Spleen (tissue), 11 donors: ENCODE measurements around the gene DOCK10. TPM values are rescaled to one million over a fixed set of nuclear protein-coding genes. Genes with fewer than 3 reads are reported as not detected.

Experiments used
- DNase-seq: peaks from one replicate; pipeline ENCODE4 v3.0.0-alpha.2; 2020
- H3K27ac ChIP-seq, 8 donors: fragments of 200-600 bp; sonication (generic) in 7 of 8; 1 replicate in 4 of 8; 2 replicates in 4 of 8; pipeline versions ENCODE4 v1.5.0 to v1.8.0; 2016 to 2021; ENCODE audit warnings: inconsistent platforms in 4 of 8, mild to moderate bottlenecking in 4 of 8, moderate library complexity in 1 of 8
- H3K27me3 ChIP-seq, 7 donors: fragments of 200-600 bp; sonication (generic) in 6 of 7; replicated peaks in 1 of 7; 1 replicate in 4 of 7; 2 replicates in 3 of 7; pipeline versions ENCODE4 v1.5.0 to v1.8.0; 2016 to 2021; ENCODE audit warnings: inconsistent platforms in 3 of 7, mild to moderate bottlenecking in 1 of 7
- H3K36me3 ChIP-seq, 6 donors: fragments of 200-600 bp; sonication (generic) in 5 of 6; 1 replicate in 4 of 6; 2 replicates in 2 of 6; pipeline versions ENCODE4 v1.5.0 to v1.8.0; 2016 to 2021; ENCODE audit warnings: inconsistent platforms in 2 of 6
- H3K4me1 ChIP-seq, 6 donors: fragments of 200-600 bp; sonication (generic) in 5 of 6; 1 replicate in 3 of 6; 2 replicates in 3 of 6; pipeline versions ENCODE4 v1.5.0 to v1.8.0; 2016 to 2021; ENCODE audit warnings: inconsistent platforms in 3 of 6
- H3K4me3 ChIP-seq, 8 donors: fragments of 200-600 bp; sonication (generic) in 7 of 8; 1 replicate in 4 of 8; 2 replicates in 4 of 8; pipeline versions ENCODE4 v1.5.0 to v1.8.0; 2016 to 2021; ENCODE audit warnings: inconsistent platforms in 4 of 8, mild to moderate bottlenecking in 4 of 8, moderate library complexity in 2 of 8
- H3K9me3 ChIP-seq, 8 donors: fragments of 200-600 bp; sonication (generic) in 7 of 8; 1 replicate in 4 of 8; 2 replicates in 4 of 8; pipeline versions ENCODE4 v1.5.0 to v1.8.0; 2016 to 2021; ENCODE audit warnings: inconsistent platforms in 4 of 8
- POLR2A ChIP-seq, 3 donors: fragments of 450-650 bp; IDR thresholded peaks; one replicate each; pipeline ENCODE4 v1.5.1; 2017; ENCODE audit warnings: antibody characterized with exemption in 3 of 3, mild to moderate bottlenecking in 1 of 3
- POLR2AphosphoS5 ChIP-seq, 3 donors: sonication (generic); formaldehyde crosslinking; IDR thresholded peaks; one replicate each; pipeline ENCODE4 v1.5.1; 2017; ENCODE audit warnings: antibody characterized with exemption in 3 of 3
- WGBS, 5 donors: extraction: QIAGEN DNeasy Blood & Tissue Kit in 3 of 5; methylation state at CpG; one replicate each; pipeline versions ENCODE4 v1.1.5 to v1.1.7; 2013 to 2018; 5-methylcytosine and 5-hydroxymethylcytosine counted together
- intact Hi-C: fragments of 100-400 bp; cut with DNase I; formaldehyde crosslinking; loops from one replicate; pipeline ENCODE4 v1.15.0; 2023; ENCODE audit warnings: low total_unique reads
- polyA plus RNA-seq, 3 donors: library from polyadenylated mRNA; stranded (reverse); fragments of 200-250 nt; gene quantifications; one replicate each; pipeline ENCODE4 v1.2.1, GENCODE V29; 2013
- total RNA-seq, 7 donors: library from RNA; depleted of rRNA in 3 of 7; stranded (reverse); fragments of >200 nt in 3 of 7; fragmentation: NEBNext Ultra II Directional in 4 of 7; extraction: Animal tissue kit (Norgen Biotek cat#: 25700) in 4 of 7; gene quantifications; one replicate each; pipeline versions ENCODE4 v1.1.0 to v1.2.1, GENCODE V29; 2016 to 2021
- TF ChIP-seq, protein P1 (sequence below), 11 experiments: fragments of 200-600 bp in 7 of 11; fragments of 450-650 bp in 4 of 11; sonication (generic) in 4 of 11; IDR thresholded peaks in 8 of 11; conservative IDR thresholded peaks in 3 of 11; 1 replicate in 7 of 11; 2 replicates in 4 of 11; pipeline versions ENCODE4 v1.4.0 to v1.8.0; 2016 to 2021; ENCODE audit warnings: antibody characterized with exemption in 11 of 11, inconsistent platforms in 4 of 11, mild to moderate bottlenecking in 1 of 11
- donor health status: healthy with polysubstance abuse.
- donor health status: DM: no; HTN: no; CAD: no; lungs with moderate emphysema.
- donor health status: DM: no; HTN: no; CAD: no.
- donor health status: Bipolar disorder and iron deficiency.
- donor health status: healthy.
- donor health status: DM: no; HTN: no; CAD: no.
- donor health status: DM: yes; HTN: yes; CAD: no.

DOCK10 gene
- total and polyA plus RNA-seq, 10 donors: 12.5 to 203 (median 158) TPM

DNA sequence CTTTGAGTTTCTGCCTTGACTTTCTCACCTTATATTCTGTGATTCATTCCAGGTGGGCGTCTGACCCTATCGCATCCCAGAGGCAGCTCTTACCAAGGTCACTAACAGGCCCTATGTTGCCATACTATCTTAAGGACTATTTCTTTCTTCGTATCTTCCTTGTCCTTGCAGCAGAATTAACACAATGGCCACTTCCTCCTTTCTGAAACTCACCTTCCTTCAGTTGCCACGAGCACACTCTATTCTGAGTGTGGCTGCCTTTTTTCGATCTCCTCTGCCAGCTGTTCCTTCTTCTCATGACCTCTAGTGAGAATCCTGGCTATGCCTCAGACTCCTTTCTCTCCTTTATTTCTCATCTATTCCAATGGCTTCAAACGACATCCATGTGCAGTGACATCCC is 165.7 kb downstream of the DOCK10 start:
- Histone ChIP-seq H3K4me3 (no peak overlapping the region), H3K27me3 (no peaks in the 10 kb centered on the region), H3K27ac (peak overlapping the region in 4 of 8 donors; percentile 33 to 51 (median 38)), H3K9me3 (no peaks in the 10 kb centered on the region), H3K36me3 (peaks cover 0 to 100% (median 62%) of the 10 kb centered on the region in 6 donors), H3K4me1 (peaks cover 0 to 30% (median 18%) of the 10 kb centered on the region in 6 donors)
- intact Hi-C loops: no loop called here
- no peak for TF ChIP-seq POLR2A (IDR thresholded peaks at IDR 0.05)
- no peak for TF ChIP-seq POLR2AphosphoS5 (IDR thresholded peaks at IDR 0.05)
- TF ChIP-seq, protein P1, sequence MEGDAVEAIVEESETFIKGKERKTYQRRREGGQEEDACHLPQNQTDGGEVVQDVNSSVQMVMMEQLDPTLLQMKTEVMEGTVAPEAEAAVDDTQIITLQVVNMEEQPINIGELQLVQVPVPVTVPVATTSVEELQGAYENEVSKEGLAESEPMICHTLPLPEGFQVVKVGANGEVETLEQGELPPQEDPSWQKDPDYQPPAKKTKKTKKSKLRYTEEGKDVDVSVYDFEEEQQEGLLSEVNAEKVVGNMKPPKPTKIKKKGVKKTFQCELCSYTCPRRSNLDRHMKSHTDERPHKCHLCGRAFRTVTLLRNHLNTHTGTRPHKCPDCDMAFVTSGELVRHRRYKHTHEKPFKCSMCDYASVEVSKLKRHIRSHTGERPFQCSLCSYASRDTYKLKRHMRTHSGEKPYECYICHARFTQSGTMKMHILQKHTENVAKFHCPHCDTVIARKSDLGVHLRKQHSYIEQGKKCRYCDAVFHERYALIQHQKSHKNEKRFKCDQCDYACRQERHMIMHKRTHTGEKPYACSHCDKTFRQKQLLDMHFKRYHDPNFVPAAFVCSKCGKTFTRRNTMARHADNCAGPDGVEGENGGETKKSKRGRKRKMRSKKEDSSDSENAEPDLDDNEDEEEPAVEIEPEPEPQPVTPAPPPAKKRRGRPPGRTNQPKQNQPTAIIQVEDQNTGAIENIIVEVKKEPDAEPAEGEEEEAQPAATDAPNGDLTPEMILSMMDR (IDR thresholded peaks at IDR 0.05 in 8 of 11, conservative IDR thresholded peaks at IDR 0.05 in 3 of 11): no peak
- 57 to 72% (median 66%) methylated on average over 6 of the region's 6 CpGs for WGBS, 5 donors
- DNase-seq: no peak

DNA sequence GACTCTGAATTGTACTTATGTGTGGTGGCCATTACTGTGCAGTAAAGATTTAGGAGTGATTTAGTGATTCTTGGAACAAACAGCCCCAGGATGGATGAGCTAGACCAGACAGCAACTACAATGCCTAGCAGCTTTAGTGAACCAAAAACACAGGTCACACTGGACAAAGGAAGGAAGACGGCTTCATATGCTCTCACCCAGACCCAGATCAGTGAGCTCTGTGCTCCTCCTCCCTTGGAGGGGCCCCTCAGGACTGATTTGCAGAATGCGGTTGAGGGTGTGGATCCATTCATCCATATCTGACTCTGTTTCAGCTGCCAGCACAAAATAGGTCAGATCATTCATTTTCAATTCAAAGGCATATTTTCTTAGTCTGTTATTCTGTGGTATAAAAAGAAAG is 166.4 kb downstream of the DOCK10 start:
- H3K9me3 ChIP-seq: no peaks in the 10 kb centered on the region
- H3K36me3 ChIP-seq: peaks cover 0 to 100% (median 63%) of the 10 kb centered on the region in 6 donors
- peak overlapping the region in 4 of 8 donors; percentile 33 to 63 (median 44) for H3K27ac ChIP-seq
- TF ChIP-seq POLR2A (IDR thresholded peaks at IDR 0.05): no peak
- TF ChIP-seq, protein P1 (IDR thresholded peaks at IDR 0.05 in 8 of 11, conservative IDR thresholded peaks at IDR 0.05 in 3 of 11): no peak
- no peak for TF ChIP-seq POLR2AphosphoS5 (IDR thresholded peaks at IDR 0.05)
- 63 to 97% (median 72%) methylated on average over 2 of the region's 2 CpGs for WGBS, 5 donors
- DNase-seq: no peak
- no peak overlapping the region for H3K4me3 ChIP-seq
- peaks cover 0 to 26% (median 18%) of the 10 kb centered on the region in 6 donors for H3K4me1 ChIP-seq
- no peaks in the 10 kb centered on the region for H3K27me3 ChIP-seq
- intact Hi-C loops: no loop called here

DNA sequence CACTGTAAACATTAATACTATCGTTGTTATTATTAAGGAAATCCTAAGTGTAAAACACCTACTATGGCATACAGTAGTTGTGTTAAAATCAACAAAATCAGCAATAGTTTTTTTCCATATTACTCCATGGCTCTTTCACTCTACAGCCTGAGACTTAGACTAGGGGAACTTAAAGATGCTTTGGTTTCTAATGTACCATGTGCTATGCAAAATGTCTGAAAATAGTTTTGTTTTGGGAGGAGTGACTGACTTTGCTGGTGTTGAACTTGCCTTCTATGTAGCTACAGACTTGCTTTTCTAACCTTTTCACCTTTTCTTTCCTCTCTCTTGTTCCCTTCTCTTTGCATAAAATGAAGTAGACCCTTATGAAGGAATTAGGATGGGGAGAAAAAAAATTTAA is 167.1 kb downstream of the DOCK10 start:
- 91 to 98% (median 94%) methylated on average over 1 of the region's 1 CpG for WGBS, 5 donors
- no peak for TF ChIP-seq POLR2AphosphoS5 (IDR thresholded peaks at IDR 0.05)
- TF ChIP-seq POLR2A (IDR thresholded peaks at IDR 0.05): no peak
- TF ChIP-seq, protein P1 (IDR thresholded peaks at IDR 0.05 in 8 of 11, conservative IDR thresholded peaks at IDR 0.05 in 3 of 11): no peak
- Histone ChIP-seq H3K27me3 (no peaks in the 10 kb centered on the region), H3K9me3 (no peaks in the 10 kb centered on the region), H3K27ac (peak overlapping the region in 4 of 8 donors; percentile 33 to 51 (median 38)), H3K4me3 (no peak overlapping the region), H3K36me3 (peaks cover 0 to 100% (median 60%) of the 10 kb centered on the region in 6 donors), H3K4me1 (peaks cover 0 to 26% (median 18%) of the 10 kb centered on the region in 6 donors)
- intact Hi-C loops: no loop called here
- DNase-seq: no peak

DNA sequence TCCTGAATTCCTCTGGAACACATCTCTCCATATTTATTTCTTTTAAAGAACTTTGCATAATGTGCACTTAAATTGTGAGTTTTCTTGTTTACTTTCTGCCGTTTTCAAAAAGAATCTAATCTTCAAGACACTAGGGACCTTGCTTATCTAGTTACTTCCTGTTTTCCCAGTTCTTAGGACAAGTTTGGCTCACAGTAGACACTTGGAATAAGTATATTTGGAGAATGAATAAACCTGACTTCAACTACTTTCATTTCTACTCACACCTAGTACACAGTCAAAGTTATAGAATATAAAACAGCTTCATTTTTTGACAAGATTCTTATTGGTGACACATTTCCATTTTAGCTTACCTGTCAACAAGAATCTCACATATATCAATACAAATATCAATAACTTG is 170.5 kb downstream of the DOCK10 start:
- Histone ChIP-seq H3K9me3 (no peaks in the 10 kb centered on the region), H3K4me1 (peaks cover 0 to 22% (median 17%) of the 10 kb centered on the region in 6 donors), H3K27me3 (no peaks in the 10 kb centered on the region), H3K36me3 (peaks cover 0 to 99% (median 57%) of the 10 kb centered on the region in 6 donors), H3K4me3 (no peak overlapping the region), H3K27ac (no peak overlapping the region)
- no peak for TF ChIP-seq POLR2AphosphoS5 (IDR thresholded peaks at IDR 0.05)
- TF ChIP-seq, protein P1 (IDR thresholded peaks at IDR 0.05 in 8 of 11, conservative IDR thresholded peaks at IDR 0.05 in 3 of 11): no peak
- TF ChIP-seq POLR2A (IDR thresholded peaks at IDR 0.05): no peak
- no peak for DNase-seq
- intact Hi-C loops: no loop called here
- WGBS, 5 donors: 58 to 87% (median 61%) methylated on average over 1 of the region's 1 CpG
